ENCODE measurements around the gene CST7.

Gene CST7

DNA sequence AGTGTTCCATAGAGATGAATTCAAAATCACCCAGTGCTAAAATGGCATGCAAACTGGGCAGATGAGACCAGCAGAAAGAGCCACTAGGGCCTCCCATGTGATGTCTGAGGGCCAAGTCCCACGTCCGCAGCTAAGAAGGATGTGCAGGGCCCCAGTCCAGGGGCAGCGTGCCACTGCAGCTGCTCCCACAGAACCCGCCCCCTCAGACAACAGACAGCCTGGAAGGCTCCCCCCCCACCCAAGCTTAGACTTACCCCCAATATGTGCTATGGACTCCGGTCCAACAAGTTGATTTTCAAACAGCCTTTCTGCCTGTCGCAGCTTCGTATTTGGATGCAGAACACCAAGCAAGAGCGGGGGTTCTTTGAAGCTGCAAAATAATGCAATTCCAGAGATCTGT is 29.4 kb downstream of the CST7 start:
- Histone ChIP-seq H3K4me3 (replicated peaks; ENCODE audit: insufficient read depth, low read length) (no peak overlapping the region), H3K27me3 (ENCODE audit: insufficient read depth, poor library complexity, severe bottlenecking) (no peaks in the 10 kb centered on the region)
- TF ChIP-seq GABPA (IDR thresholded peaks at IDR 0.05; ENCODE audit: low read depth) (no peak), REST (IDR thresholded peaks at IDR 0.05; ENCODE audit: insufficient replicate concordance, low read depth) (no peak)

GRCh38 chr20:24979036-24979960 is 30.2 kb downstream of the CST7 start:
- H3K4me3 ChIP-seq (replicated peaks; ENCODE audit: insufficient read depth, low read length): no peak overlapping the region
- H3K27ac ChIP-seq (replicated peaks): peak overlapping the region; percentile 75
- H3K27me3 ChIP-seq (ENCODE audit: insufficient read depth, poor library complexity, severe bottlenecking): no peaks in the 10 kb centered on the region
- no peak for DNase-seq (ENCODE audit: low read depth in 1 of 2, low spot score in 1 of 2)
- TF ChIP-seq REST (IDR thresholded peaks at IDR 0.05; ENCODE audit: insufficient replicate concordance, low read depth) (no peak), CTCF (IDR thresholded peaks at IDR 0.05; ENCODE audit: insufficient read depth, low read length) (no peak), POLR2AphosphoS5 (IDR thresholded peaks at IDR 0.05; ENCODE audit: low read depth) (no peak), SPI1 (IDR thresholded peaks at IDR 0.05; ENCODE audit: borderline replicate concordance, low read depth) (no peak), GABPA (IDR thresholded peaks at IDR 0.05; ENCODE audit: low read depth) (no peak)

More for the DNA sequence above, 29.4 kb downstream of the CST7 start:
- no peak overlapping the region for H3K27ac ChIP-seq (replicated peaks)
- no peak for DNase-seq (ENCODE audit: low read depth in 1 of 2, low spot score in 1 of 2)

DNA sequence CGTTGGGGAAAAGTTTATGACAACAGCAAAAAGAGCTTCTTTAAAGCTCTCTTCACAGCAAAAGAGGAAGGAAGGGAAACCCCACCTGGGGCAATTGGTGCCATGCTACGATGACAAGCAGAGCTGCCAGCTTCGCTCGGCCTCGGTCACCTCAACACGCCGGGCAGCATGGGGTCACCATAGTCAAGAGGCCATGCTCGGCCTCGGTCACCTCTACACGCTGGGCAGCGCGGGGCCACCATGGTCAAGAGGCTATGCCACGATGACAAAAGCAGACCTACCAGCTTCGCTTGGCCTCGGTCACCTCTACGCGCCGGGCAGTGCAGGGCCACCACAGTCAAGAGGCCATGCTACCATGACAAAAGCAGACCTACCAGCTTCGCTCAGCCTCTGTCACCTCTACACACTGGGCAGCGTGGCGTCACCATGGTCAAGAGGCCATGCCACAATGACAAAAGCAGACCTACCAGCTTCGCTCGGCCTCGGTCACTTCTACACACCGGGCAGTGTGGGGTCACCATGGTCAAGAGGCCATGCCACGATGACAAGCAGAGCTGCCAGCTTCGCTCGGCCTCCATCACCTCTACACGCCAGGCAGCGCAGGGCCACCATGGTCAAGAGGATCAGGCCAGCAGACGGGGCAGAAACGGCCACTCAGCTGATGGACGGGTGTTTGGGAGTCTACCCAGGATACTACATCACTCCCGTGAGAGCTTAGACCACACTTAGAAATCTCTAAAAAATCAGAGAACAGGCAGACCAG is 31.4 kb downstream of the CST7 start:
- Histone ChIP-seq H3K4me3 (replicated peaks; ENCODE audit: insufficient read depth, low read length) (no peak overlapping the region), H3K27me3 (ENCODE audit: insufficient read depth, poor library complexity, severe bottlenecking) (no peaks in the 10 kb centered on the region), H3K27ac (replicated peaks) (peak overlapping the region; percentile 75)
- TF ChIP-seq SPI1 (IDR thresholded peaks at IDR 0.05; ENCODE audit: borderline replicate concordance, low read depth) (peak; percentile 35; the same call in 1 of the 2 replicates), POLR2AphosphoS5 (IDR thresholded peaks at IDR 0.05; ENCODE audit: low read depth) (no peak)
- peak in 1 of 2 experiments; percentile 80 for DNase-seq (ENCODE audit: low read depth in 1 of 2, low spot score in 1 of 2)

DNA sequence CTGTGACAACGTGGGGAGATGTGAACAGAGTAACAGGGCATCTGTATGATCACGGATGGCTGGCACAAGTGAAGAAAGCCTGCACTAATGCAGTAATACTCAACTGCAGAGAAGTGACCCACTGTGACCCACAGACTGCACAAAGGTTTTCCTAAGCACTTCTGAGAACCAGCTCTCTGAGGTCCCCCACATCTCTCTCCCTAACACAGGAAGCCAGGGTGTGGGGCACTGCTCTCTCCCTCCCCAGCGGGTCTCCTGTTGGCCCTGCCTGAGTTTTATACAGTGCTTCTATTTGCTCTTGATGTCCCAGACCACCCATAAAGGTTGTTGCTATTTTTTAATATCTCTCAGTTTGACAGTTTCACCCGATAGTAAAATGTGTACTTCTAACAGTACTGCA is 32.2 kb downstream of the CST7 start:
- no peaks in the 10 kb centered on the region for H3K27me3 ChIP-seq (ENCODE audit: insufficient read depth, poor library complexity, severe bottlenecking)
- no peak for TF ChIP-seq POLR2AphosphoS5 (IDR thresholded peaks at IDR 0.05; ENCODE audit: low read depth)
- TF ChIP-seq GABPA (IDR thresholded peaks at IDR 0.05; ENCODE audit: low read depth): no peak
- TF ChIP-seq CTCF (IDR thresholded peaks at IDR 0.05; ENCODE audit: insufficient read depth, low read length): no peak
- peak overlapping the region; percentile 75 for H3K27ac ChIP-seq (replicated peaks)
- DNase-seq (ENCODE audit: low read depth in 1 of 2, low spot score in 1 of 2): no peak
- H3K4me3 ChIP-seq (replicated peaks; ENCODE audit: insufficient read depth, low read length): no peak overlapping the region
